ENCODE measurements around the gene HEATR1.

HEATR1 gene

GRCh38 chr1:236540813-236541465 is 63.4 kb downstream of the HEATR1 start:
- no peak overlapping the region for H2AFZ ChIP-seq (ENCODE audit: low read depth)

GRCh38 chr1:236536540-236536939 is 67.8 kb downstream of the HEATR1 start:
- no peaks in the 10 kb centered on the region for H3K79me2 ChIP-seq (ENCODE audit: insufficient read depth, low read depth)
- no peak overlapping the region for H3K9ac ChIP-seq
- no peaks in the 10 kb centered on the region for H3K27me3 ChIP-seq (ENCODE audit: insufficient read depth, low read depth)
- no peak overlapping the region for H3K4me3 ChIP-seq (IDR thresholded peaks at IDR 0.05; ENCODE audit: insufficient read depth, low read depth, low read length)
- TF ChIP-seq, protein P1, sequence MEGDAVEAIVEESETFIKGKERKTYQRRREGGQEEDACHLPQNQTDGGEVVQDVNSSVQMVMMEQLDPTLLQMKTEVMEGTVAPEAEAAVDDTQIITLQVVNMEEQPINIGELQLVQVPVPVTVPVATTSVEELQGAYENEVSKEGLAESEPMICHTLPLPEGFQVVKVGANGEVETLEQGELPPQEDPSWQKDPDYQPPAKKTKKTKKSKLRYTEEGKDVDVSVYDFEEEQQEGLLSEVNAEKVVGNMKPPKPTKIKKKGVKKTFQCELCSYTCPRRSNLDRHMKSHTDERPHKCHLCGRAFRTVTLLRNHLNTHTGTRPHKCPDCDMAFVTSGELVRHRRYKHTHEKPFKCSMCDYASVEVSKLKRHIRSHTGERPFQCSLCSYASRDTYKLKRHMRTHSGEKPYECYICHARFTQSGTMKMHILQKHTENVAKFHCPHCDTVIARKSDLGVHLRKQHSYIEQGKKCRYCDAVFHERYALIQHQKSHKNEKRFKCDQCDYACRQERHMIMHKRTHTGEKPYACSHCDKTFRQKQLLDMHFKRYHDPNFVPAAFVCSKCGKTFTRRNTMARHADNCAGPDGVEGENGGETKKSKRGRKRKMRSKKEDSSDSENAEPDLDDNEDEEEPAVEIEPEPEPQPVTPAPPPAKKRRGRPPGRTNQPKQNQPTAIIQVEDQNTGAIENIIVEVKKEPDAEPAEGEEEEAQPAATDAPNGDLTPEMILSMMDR (conservative IDR thresholded peaks at IDR 0.05; ENCODE audit: low read depth, low read length) = no peak
- H3K4me1 ChIP-seq (ENCODE audit: low read depth, poor library complexity, severe bottlenecking) = no peaks in the 10 kb centered on the region
- H2AFZ ChIP-seq (ENCODE audit: low read depth) = no peak overlapping the region
- H3K36me3 ChIP-seq (ENCODE audit: insufficient read depth) = no peaks in the 10 kb centered on the region
- H3K27ac ChIP-seq = no peak overlapping the region
- no peak overlapping the region for H3K4me2 ChIP-seq
- no peaks in the 10 kb centered on the region for H4K20me1 ChIP-seq (ENCODE audit: insufficient read depth)

More at GRCh38 chr1:236540813-236541465, 63.4 kb downstream of the HEATR1 start:
- H3K4me2 ChIP-seq = no peak overlapping the region
- H3K4me1 ChIP-seq (ENCODE audit: low read depth, poor library complexity, severe bottlenecking) = no peaks in the 10 kb centered on the region
- H3K4me3 ChIP-seq (IDR thresholded peaks at IDR 0.05; ENCODE audit: insufficient read depth, low read depth, low read length) = no peak overlapping the region
- no peak overlapping the region for H3K27ac ChIP-seq
- TF ChIP-seq, protein P1 (conservative IDR thresholded peaks at IDR 0.05; ENCODE audit: low read depth, low read length) = no peak
- H4K20me1 ChIP-seq (ENCODE audit: insufficient read depth) = no peaks in the 10 kb centered on the region
- H3K27me3 ChIP-seq (ENCODE audit: insufficient read depth, low read depth) = no peaks in the 10 kb centered on the region
- H3K79me2 ChIP-seq (ENCODE audit: insufficient read depth, low read depth) = no peaks in the 10 kb centered on the region
- no peaks in the 10 kb centered on the region for H3K36me3 ChIP-seq (ENCODE audit: insufficient read depth)
- no peak overlapping the region for H3K9ac ChIP-seq

- no peaks in the 10 kb centered on the region for H4K20me1 ChIP-seq (ENCODE audit: insufficient read depth)
- TF ChIP-seq, protein P1 (conservative IDR thresholded peaks at IDR 0.05; ENCODE audit: low read depth, low read length) = no peak
- no peak overlapping the region for H3K27ac ChIP-seq
- H3K4me2 ChIP-seq = no peak overlapping the region
- H3K9ac ChIP-seq = no peak overlapping the region
- no peaks in the 10 kb centered on the region for H3K79me2 ChIP-seq (ENCODE audit: insufficient read depth, low read depth)
- H2AFZ ChIP-seq (ENCODE audit: low read depth) = no peak overlapping the region
- no peaks in the 10 kb centered on the region for H3K36me3 ChIP-seq (ENCODE audit: insufficient read depth)
- H3K4me1 ChIP-seq (ENCODE audit: low read depth, poor library complexity, severe bottlenecking) = no peaks in the 10 kb centered on the region
- H3K4me3 ChIP-seq (IDR thresholded peaks at IDR 0.05; ENCODE audit: insufficient read depth, low read depth, low read length) = no peak overlapping the region
- no peaks in the 10 kb centered on the region for H3K27me3 ChIP-seq (ENCODE audit: insufficient read depth, low read depth)
Observed at GRCh38 chr1:236535662-236536161, 68.6 kb downstream of the HEATR1 start.

DNA sequence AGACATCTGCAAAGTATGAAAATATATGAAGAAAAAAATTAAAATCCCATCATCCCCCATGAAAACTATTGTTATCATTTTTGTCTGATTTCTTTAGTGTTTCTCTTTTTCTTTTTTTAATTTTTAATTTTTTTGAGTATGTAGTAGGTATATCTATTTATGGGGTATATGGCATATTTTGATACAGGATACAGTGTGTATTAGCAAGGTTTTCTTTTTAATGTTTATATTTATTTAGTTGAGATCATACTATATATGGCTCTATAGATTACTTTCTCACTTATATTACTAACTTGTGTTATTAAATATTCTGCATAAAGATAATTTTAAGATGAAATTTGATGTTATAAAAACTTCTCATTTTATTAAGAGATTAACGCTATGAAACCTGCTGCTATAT is 69.1 kb downstream of the HEATR1 start:
- H4K20me1 ChIP-seq (ENCODE audit: insufficient read depth) = no peaks in the 10 kb centered on the region
- no peaks in the 10 kb centered on the region for H3K4me1 ChIP-seq (ENCODE audit: low read depth, poor library complexity, severe bottlenecking)
- no peaks in the 10 kb centered on the region for H3K79me2 ChIP-seq (ENCODE audit: insufficient read depth, low read depth)
- TF ChIP-seq, protein P1 (conservative IDR thresholded peaks at IDR 0.05; ENCODE audit: low read depth, low read length) = no peak
- no peaks in the 10 kb centered on the region for H3K36me3 ChIP-seq (ENCODE audit: insufficient read depth)
- H2AFZ ChIP-seq (ENCODE audit: low read depth) = no peak overlapping the region
- no peaks in the 10 kb centered on the region for H3K27me3 ChIP-seq (ENCODE audit: insufficient read depth, low read depth)
- H3K27ac ChIP-seq = no peak overlapping the region
- H3K9ac ChIP-seq = no peak overlapping the region
- H3K4me3 ChIP-seq (IDR thresholded peaks at IDR 0.05; ENCODE audit: insufficient read depth, low read depth, low read length) = no peak overlapping the region
- no peak overlapping the region for H3K4me2 ChIP-seq
